H9 (cell line): ENCODE results near the gene SLC27A1. TPM values are rescaled to one million over a fixed set of nuclear protein-coding genes. Genes with fewer than 3 reads are reported as not detected.
A peak's percentile ranks its signal among the peaks of the same experiment; 100 is the strongest.

Experiments
- DNase-seq: peaks from one replicate; pipeline ENCODE4 v3.0.0-alpha.2; 2017
- H2AFZ ChIP-seq: one replicate; pipeline ENCODE4 v1.6.1; 2013; ENCODE audit warnings: mild to moderate bottlenecking, low read length, control low read depth, moderate library complexity
- H2AK5ac ChIP-seq: 2 replicates; pipeline ENCODE4 v1.6.1; 2013; ENCODE audit warnings: low read length, control low read depth, mixed read lengths; ENCODE audit not compliant: insufficient read length
- H2BK120ac ChIP-seq: one replicate; pipeline ENCODE4 v1.6.1; 2013; ENCODE audit warnings: low read depth, mild to moderate bottlenecking, low read length, control low read depth, inconsistent platforms; ENCODE audit not compliant: poor library complexity, severe bottlenecking
- H2BK12ac ChIP-seq: 2 replicates; pipeline ENCODE4 v1.6.1; 2013; ENCODE audit warnings: low read length, control low read depth, mixed read lengths, low read depth; ENCODE audit not compliant: insufficient read length
- H2BK15ac ChIP-seq: 2 replicates; pipeline ENCODE4 v1.6.1; 2013; ENCODE audit warnings: low read depth, low read length, control low read depth
- H2BK20ac ChIP-seq: one replicate; pipeline ENCODE4 v1.6.1; 2013; ENCODE audit warnings: low read depth, mild to moderate bottlenecking, low read length, control low read depth, inconsistent platforms; ENCODE audit not compliant: poor library complexity, severe bottlenecking
- H2BK5ac ChIP-seq: 2 replicates; pipeline ENCODE4 v1.6.1; 2013; ENCODE audit warnings: low read length, control low read depth, mixed read lengths; ENCODE audit not compliant: insufficient read length
- H3K14ac ChIP-seq: 2 replicates; pipeline ENCODE4 v1.6.1; 2013; ENCODE audit warnings: low read length, control low read depth; ENCODE audit not compliant: insufficient read depth
- H3K18ac ChIP-seq: 2 replicates; pipeline ENCODE4 v1.6.1; 2013; ENCODE audit warnings: low read depth, mild to moderate bottlenecking, mixed read lengths, low read length, control low read depth; ENCODE audit not compliant: insufficient read length
- H3K23ac ChIP-seq: 2 replicates; pipeline ENCODE4 v1.6.1; 2013; ENCODE audit warnings: low read length, control low read depth, mixed read lengths, low read depth; ENCODE audit not compliant: insufficient read length
- H3K23me2 ChIP-seq: 2 replicates; pipeline ENCODE4 v1.6.1; 2013; ENCODE audit warnings: low read depth, mild to moderate bottlenecking, mixed read lengths, low read length, control low read depth; ENCODE audit not compliant: insufficient read length, poor library complexity, severe bottlenecking
- H3K27ac ChIP-seq: 2 replicates; pipeline ENCODE4 v1.5.1; 2013; ENCODE audit warnings: low read length, control low read depth, mixed read lengths, low read depth; ENCODE audit not compliant: insufficient read length
- H3K27me3 ChIP-seq: 2 replicates; pipeline ENCODE4 v1.6.1; 2013; ENCODE audit warnings: low read length, control low read depth, inconsistent platforms; ENCODE audit not compliant: insufficient read depth
- H3K4ac ChIP-seq: 2 replicates; pipeline ENCODE4 v1.6.1; 2013; ENCODE audit warnings: low read depth, mild to moderate bottlenecking, control low read depth, inconsistent platforms, low read length, moderate library complexity
- H3K4me1 ChIP-seq: 2 replicates; pipeline ENCODE4 v1.6.1; 2013; ENCODE audit warnings: low read length, control low read depth, inconsistent platforms; ENCODE audit not compliant: insufficient read depth
- H3K4me2 ChIP-seq: 2 replicates; pipeline ENCODE4 v1.6.1; 2013; ENCODE audit warnings: low read length, control low read depth, mixed read lengths; ENCODE audit not compliant: insufficient read length, insufficient read depth
- H3K56ac ChIP-seq: 2 replicates; pipeline ENCODE4 v1.6.1; 2013; ENCODE audit warnings: low read depth, mild to moderate bottlenecking, mixed read lengths, low read length, control low read depth; ENCODE audit not compliant: insufficient read length
- H3K79me1 ChIP-seq: 2 replicates; pipeline ENCODE4 v1.6.1; 2013; ENCODE audit warnings: low read depth, mild to moderate bottlenecking, moderate library complexity, low read length, control low read depth, inconsistent platforms; ENCODE audit not compliant: insufficient read depth, poor library complexity, severe bottlenecking
- H3K79me2 ChIP-seq: 2 replicates; pipeline ENCODE4 v1.6.1; 2013; ENCODE audit warnings: low read length, control low read depth, inconsistent platforms; ENCODE audit not compliant: insufficient read depth
- H3K9ac ChIP-seq: 2 replicates; pipeline ENCODE4 v1.6.1; 2013; ENCODE audit warnings: low read length, control low read depth, mixed read lengths; ENCODE audit not compliant: insufficient read length; ENCODE audit errors: extremely low read depth
- H3K9me3 ChIP-seq: one replicate; pipeline ENCODE4 v1.6.1; 2013; ENCODE audit warnings: low read depth, low read length, inconsistent platforms; ENCODE audit not compliant: control insufficient read depth
- H3T11ph ChIP-seq: one replicate; pipeline ENCODE4 v1.6.1; 2013; ENCODE audit warnings: mild to moderate bottlenecking, low read length, control low read depth, inconsistent platforms
- H4K20me1 ChIP-seq: one replicate; pipeline ENCODE4 v1.6.1; 2013; ENCODE audit not compliant: control insufficient read depth, insufficient read length, insufficient read depth
- H4K5ac ChIP-seq: 2 replicates; pipeline ENCODE4 v1.6.1; 2013; ENCODE audit warnings: low read depth, mild to moderate bottlenecking, mixed read lengths, low read length, control low read depth; ENCODE audit not compliant: insufficient read length
- H4K8ac ChIP-seq: replicated peaks from 2 replicates; pipeline ENCODE4 v1.6.1; 2013; ENCODE audit warnings: low read length, control low read depth, mixed read lengths, low read depth; ENCODE audit not compliant: insufficient read length
- H4K91ac ChIP-seq: 2 replicates; pipeline ENCODE4 v1.6.1; 2013; ENCODE audit warnings: low read depth, mild to moderate bottlenecking, moderate library complexity, mixed read lengths, low read length, control low read depth; ENCODE audit not compliant: insufficient read length
- H3K27ac Mint-ChIP-seq, 3 experiments: 2 replicates in 2 of 3; 3 replicates in 1 of 3; pipeline ENCODE4 v1.8.0; 2020 to 2021; ENCODE audit warnings: mixed read lengths in 3 of 3, mild to moderate bottlenecking in 1 of 3, moderate library complexity in 1 of 3
- H3K27me3 Mint-ChIP-seq: 2 replicates; pipeline ENCODE4 v1.8.0; 2021; ENCODE audit warnings: low read depth, mild to moderate bottlenecking, moderate library complexity, mixed read lengths
- H3K36me3 Mint-ChIP-seq, 3 experiments: 2 replicates in 2 of 3; 3 replicates in 1 of 3; pipeline ENCODE4 v1.8.0; 2020 to 2021; ENCODE audit warnings: low read depth in 3 of 3, mixed read lengths in 3 of 3; ENCODE audit not compliant: insufficient read depth in 1 of 3
- H3K4me1 Mint-ChIP-seq, 2 experiments: 2 replicates each; pipeline ENCODE4 v1.8.0; 2020; ENCODE audit warnings: mixed read lengths in 2 of 2
- H3K4me3 Mint-ChIP-seq, 2 experiments: 2 replicates in 1 of 2; 3 replicates in 1 of 2; pipeline ENCODE4 v1.8.0; 2020 to 2021; ENCODE audit warnings: mild to moderate bottlenecking in 2 of 2, mixed read lengths in 2 of 2, moderate library complexity in 1 of 2
- H3K9me3 Mint-ChIP-seq, 2 experiments: 2 replicates in 1 of 2; 3 replicates in 1 of 2; pipeline ENCODE4 v1.8.0; 2020; ENCODE audit warnings: mild to moderate bottlenecking in 2 of 2, mixed read lengths in 2 of 2, moderate library complexity in 1 of 2
- WGBS: extraction: QIAGEN DNeasy Blood & Tissue Kit; methylation state at CpG from one replicate; pipeline ENCODE4 v1.1.7; 2013; ENCODE audit warnings: missing lambda C conversion rate, low lambda C conversion rate, mixed read lengths; ENCODE audit not compliant: insufficient read length; ENCODE audit errors: extremely low coverage; 5-methylcytosine and 5-hydroxymethylcytosine counted together
- total RNA-seq: library from RNA; stranded (reverse); gene quantifications from 2 replicates; pipeline ENCODE4 v1.2.1, GENCODE V29; 2021
- TF ChIP-seq, protein P1 (sequence below): fragments of 200-600 bp; sonication (generic); conservative IDR thresholded peaks from 3 replicates; pipeline ENCODE4 v1.8.0; 2021; ENCODE audit warnings: antibody characterized with exemption, mild to moderate bottlenecking

SLC27A1 gene
- total RNA-seq, 1 experiment from 2014 or later: 6.4 TPM

DNA sequence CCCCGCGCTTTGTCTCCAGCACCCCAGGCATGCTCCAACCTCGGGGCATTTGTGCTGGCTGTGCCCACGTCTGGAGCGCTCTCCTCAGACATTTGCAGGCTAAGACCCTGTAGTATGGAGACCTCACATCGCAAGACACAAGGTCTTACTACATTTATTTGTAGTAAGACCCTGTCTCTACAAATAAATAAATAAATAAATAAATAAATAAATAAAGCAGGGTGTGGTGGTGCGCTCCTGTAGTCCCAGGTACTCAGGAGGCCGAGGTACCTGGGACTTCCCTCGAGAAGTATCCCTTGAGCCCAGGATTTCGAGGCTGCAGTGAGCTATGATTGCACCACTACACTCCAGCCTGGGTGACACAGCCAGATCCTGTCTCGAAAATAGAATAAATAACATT, 14.2 kb upstream of the SLC27A1 start:
- H3K4me2 ChIP-seq: peak overlapping the region; percentile 12
- H3K27ac ChIP-seq: no peak overlapping the region
- Mint-ChIP-seq H3K4me3 (peak overlapping the region in 1 of 2 experiments; percentile 40; a peak in 2 of 5 replicates), H3K36me3 (peaks cover 0 to 2% (median 0%) of the 10 kb centered on the region in 3 experiments; a peak in 2 of 7 replicates), H3K27ac (no peak overlapping the region), H3K27me3 (peaks cover 59% of the 10 kb centered on the region), H3K9me3 (peaks cover 0 to 5% of the 10 kb centered on the region in 2 experiments; a peak in 1 of 5 replicates), H3K4me1 (peaks cover 7 to 14% of the 10 kb centered on the region in 2 experiments)
- no peak overlapping the region for H3K18ac ChIP-seq
- no peak overlapping the region for H2BK120ac ChIP-seq
- H3K56ac ChIP-seq: no peak overlapping the region
- H3K4ac ChIP-seq: no peak overlapping the region
- no peak overlapping the region for H2AK5ac ChIP-seq
- H3K14ac ChIP-seq: no peak overlapping the region
- no peaks in the 10 kb centered on the region for H3K4me1 ChIP-seq
- no peak overlapping the region for H4K5ac ChIP-seq
- H3K27me3 ChIP-seq: peaks cover 3% of the 10 kb centered on the region; the same call in 1 of the 2 replicates
- no peak overlapping the region for H2BK20ac ChIP-seq
- WGBS: no CpG with 5 or more reads among the region's 11 CpGs
- no peak overlapping the region for H2BK12ac ChIP-seq
- H3K9me3 ChIP-seq: no peaks in the 10 kb centered on the region
- TF ChIP-seq, protein P1, sequence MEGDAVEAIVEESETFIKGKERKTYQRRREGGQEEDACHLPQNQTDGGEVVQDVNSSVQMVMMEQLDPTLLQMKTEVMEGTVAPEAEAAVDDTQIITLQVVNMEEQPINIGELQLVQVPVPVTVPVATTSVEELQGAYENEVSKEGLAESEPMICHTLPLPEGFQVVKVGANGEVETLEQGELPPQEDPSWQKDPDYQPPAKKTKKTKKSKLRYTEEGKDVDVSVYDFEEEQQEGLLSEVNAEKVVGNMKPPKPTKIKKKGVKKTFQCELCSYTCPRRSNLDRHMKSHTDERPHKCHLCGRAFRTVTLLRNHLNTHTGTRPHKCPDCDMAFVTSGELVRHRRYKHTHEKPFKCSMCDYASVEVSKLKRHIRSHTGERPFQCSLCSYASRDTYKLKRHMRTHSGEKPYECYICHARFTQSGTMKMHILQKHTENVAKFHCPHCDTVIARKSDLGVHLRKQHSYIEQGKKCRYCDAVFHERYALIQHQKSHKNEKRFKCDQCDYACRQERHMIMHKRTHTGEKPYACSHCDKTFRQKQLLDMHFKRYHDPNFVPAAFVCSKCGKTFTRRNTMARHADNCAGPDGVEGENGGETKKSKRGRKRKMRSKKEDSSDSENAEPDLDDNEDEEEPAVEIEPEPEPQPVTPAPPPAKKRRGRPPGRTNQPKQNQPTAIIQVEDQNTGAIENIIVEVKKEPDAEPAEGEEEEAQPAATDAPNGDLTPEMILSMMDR: no peak
- H4K20me1 ChIP-seq: peaks cover 4% of the 10 kb centered on the region
- H3K23ac ChIP-seq: no peak overlapping the region
- H3K79me2 ChIP-seq: no peaks in the 10 kb centered on the region
- H2BK5ac ChIP-seq: no peak overlapping the region
- no peaks in the 10 kb centered on the region for H3K23me2 ChIP-seq
- H4K91ac ChIP-seq: no peak overlapping the region
- H4K8ac ChIP-seq: no peak overlapping the region
- no peak overlapping the region for H3T11ph ChIP-seq
- H2BK15ac ChIP-seq: no peak overlapping the region
- H2AFZ ChIP-seq: no peak overlapping the region
- no peak overlapping the region for H3K9ac ChIP-seq
- H3K79me1 ChIP-seq: no peaks in the 10 kb centered on the region
- DNase-seq: no peak
